K562 (cell line): ENCODE measurements around the gene PTPRE.

Source experiments
- ARNT ChIP-seq, 2 experiments: fragments of 450-650 bp; IDR thresholded peaks; 2 replicates each; pipeline ENCODE4 v1.6.1; 2016; ENCODE audit warnings: mild to moderate bottlenecking in 1 of 2
- BACH1 ChIP-seq: fragments of 200-800 bp; sonication (Bioruptor generic); IDR thresholded peaks from 2 replicates; pipeline ENCODE4 v1.6.1; 2016; ENCODE audit warnings: missing genetic modification characterization, missing compliant biosample characterization
- EZH2 ChIP-seq: IDR thresholded peaks from 2 replicates; pipeline ENCODE4 v1.6.1; 2012; ENCODE audit warnings: low read depth, mild to moderate bottlenecking, inconsistent platforms, low read length, borderline replicate concordance
- FOXK1 ChIP-seq: sonication (generic); formaldehyde crosslinking; IDR thresholded peaks from 2 replicates; pipeline ENCODE4 v1.8.0; 2022; ENCODE audit warnings: missing genetic modification reagents, mild to moderate bottlenecking, borderline replicate concordance
- TF ChIP-seq, protein P1 (sequence below): sonication (generic); formaldehyde crosslinking; IDR thresholded peaks from 2 replicates; pipeline ENCODE4 v1.8.1; 2023; ENCODE audit warnings: mild to moderate bottlenecking, missing genetic modification reagents
- TF ChIP-seq, protein P2 (sequence below), 3 experiments: IDR thresholded peaks in 2 of 3; conservative IDR thresholded peaks in 1 of 3; 2 replicates each; pipeline ENCODE4 v1.5.1; 2011 to 2012; ENCODE audit warnings: low read length in 3 of 3, mild to moderate bottlenecking in 3 of 3, control low read depth in 2 of 3, improper control_type of control experiment in 1 of 3, inconsistent platforms in 1 of 3, low read depth in 1 of 3, mixed read lengths in 1 of 3, moderate library complexity in 1 of 3; ENCODE audit not compliant: insufficient read depth in 2 of 3

DNA sequence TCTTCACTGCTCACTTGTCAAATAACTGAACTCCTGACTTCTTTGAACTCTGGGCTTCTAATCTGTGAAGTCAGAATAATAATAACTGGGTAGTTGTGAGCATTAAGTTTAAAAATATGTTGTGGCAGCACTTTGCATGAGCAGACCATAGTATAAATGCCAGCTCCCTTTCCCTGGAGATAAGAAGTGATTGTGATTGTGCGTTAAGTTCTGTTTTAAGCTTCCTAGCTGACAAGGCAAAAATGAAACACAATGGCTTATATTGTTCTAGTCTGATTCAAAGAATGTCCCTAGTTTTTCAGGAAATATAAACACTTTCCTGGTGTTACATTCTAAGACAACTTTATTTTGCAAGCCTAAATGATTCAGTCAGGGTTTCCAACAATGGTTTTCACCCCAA lies 61.8 kb downstream of the PTPRE start:
- TF ChIP-seq BACH1 (tag) = no peak
- TF ChIP-seq, protein P1, sequence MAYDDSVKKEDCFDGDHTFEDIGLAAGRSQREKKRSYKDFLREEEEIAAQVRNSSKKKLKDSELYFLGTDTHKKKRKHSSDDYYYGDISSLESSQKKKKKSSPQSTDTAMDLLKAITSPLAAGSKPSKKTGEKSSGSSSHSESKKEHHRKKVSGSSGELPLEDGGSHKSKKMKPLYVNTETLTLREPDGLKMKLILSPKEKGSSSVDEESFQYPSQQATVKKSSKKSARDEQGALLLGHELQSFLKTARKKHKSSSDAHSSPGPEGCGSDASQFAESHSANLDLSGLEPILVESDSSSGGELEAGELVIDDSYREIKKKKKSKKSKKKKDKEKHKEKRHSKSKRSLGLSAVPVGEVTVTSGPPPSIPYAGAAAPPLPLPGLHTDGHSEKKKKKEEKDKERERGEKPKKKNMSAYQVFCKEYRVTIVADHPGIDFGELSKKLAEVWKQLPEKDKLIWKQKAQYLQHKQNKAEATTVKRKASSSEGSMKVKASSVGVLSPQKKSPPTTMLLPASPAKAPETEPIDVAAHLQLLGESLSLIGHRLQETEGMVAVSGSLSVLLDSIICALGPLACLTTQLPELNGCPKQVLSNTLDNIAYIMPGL = no peak
- TF ChIP-seq, protein P2, sequence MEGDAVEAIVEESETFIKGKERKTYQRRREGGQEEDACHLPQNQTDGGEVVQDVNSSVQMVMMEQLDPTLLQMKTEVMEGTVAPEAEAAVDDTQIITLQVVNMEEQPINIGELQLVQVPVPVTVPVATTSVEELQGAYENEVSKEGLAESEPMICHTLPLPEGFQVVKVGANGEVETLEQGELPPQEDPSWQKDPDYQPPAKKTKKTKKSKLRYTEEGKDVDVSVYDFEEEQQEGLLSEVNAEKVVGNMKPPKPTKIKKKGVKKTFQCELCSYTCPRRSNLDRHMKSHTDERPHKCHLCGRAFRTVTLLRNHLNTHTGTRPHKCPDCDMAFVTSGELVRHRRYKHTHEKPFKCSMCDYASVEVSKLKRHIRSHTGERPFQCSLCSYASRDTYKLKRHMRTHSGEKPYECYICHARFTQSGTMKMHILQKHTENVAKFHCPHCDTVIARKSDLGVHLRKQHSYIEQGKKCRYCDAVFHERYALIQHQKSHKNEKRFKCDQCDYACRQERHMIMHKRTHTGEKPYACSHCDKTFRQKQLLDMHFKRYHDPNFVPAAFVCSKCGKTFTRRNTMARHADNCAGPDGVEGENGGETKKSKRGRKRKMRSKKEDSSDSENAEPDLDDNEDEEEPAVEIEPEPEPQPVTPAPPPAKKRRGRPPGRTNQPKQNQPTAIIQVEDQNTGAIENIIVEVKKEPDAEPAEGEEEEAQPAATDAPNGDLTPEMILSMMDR (IDR thresholded peaks at IDR 0.05 in 2 of 3, conservative IDR thresholded peaks at IDR 0.05 in 1 of 3; ENCODE audit: insufficient read depth in 2 of 3, low read depth in 1 of 3, low read length in 3 of 3) = no peak
- no peak for TF ChIP-seq EZH2
- TF ChIP-seq FOXK1 (CRISPR knock-in tag) = no peak
- no peak for TF ChIP-seq ARNT (IDR thresholded peaks at IDR 0.05)
